GM10266 (cell line): ENCODE measurements around the gene ARHGEF10L.

ENCODE experiments used
- DNase-seq: peaks from one replicate; pipeline ENCODE4 v3.0.0; 2012; ENCODE audit errors: extremely low spot score
- TF ChIP-seq, protein P1 (sequence below): IDR thresholded peaks from 2 replicates; pipeline ENCODE4 v1.5.1; 2012; ENCODE audit warnings: mild to moderate bottlenecking, low read depth; ENCODE audit not compliant: control insufficient read depth, insufficient read depth; ENCODE audit errors: missing control alignments

Gene ARHGEF10L

GRCh38 chr1:17563494-17564281 lies 24.2 kb downstream of the ARHGEF10L start:
- DNase-seq, result no peak
- TF ChIP-seq, protein P1, sequence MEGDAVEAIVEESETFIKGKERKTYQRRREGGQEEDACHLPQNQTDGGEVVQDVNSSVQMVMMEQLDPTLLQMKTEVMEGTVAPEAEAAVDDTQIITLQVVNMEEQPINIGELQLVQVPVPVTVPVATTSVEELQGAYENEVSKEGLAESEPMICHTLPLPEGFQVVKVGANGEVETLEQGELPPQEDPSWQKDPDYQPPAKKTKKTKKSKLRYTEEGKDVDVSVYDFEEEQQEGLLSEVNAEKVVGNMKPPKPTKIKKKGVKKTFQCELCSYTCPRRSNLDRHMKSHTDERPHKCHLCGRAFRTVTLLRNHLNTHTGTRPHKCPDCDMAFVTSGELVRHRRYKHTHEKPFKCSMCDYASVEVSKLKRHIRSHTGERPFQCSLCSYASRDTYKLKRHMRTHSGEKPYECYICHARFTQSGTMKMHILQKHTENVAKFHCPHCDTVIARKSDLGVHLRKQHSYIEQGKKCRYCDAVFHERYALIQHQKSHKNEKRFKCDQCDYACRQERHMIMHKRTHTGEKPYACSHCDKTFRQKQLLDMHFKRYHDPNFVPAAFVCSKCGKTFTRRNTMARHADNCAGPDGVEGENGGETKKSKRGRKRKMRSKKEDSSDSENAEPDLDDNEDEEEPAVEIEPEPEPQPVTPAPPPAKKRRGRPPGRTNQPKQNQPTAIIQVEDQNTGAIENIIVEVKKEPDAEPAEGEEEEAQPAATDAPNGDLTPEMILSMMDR, result no peak

- DNase-seq, result no peak
- TF ChIP-seq, protein P1, result no peak
Observed at GRCh38 chr1:17564458-17565393, 25.2 kb downstream of the ARHGEF10L start.

DNA sequence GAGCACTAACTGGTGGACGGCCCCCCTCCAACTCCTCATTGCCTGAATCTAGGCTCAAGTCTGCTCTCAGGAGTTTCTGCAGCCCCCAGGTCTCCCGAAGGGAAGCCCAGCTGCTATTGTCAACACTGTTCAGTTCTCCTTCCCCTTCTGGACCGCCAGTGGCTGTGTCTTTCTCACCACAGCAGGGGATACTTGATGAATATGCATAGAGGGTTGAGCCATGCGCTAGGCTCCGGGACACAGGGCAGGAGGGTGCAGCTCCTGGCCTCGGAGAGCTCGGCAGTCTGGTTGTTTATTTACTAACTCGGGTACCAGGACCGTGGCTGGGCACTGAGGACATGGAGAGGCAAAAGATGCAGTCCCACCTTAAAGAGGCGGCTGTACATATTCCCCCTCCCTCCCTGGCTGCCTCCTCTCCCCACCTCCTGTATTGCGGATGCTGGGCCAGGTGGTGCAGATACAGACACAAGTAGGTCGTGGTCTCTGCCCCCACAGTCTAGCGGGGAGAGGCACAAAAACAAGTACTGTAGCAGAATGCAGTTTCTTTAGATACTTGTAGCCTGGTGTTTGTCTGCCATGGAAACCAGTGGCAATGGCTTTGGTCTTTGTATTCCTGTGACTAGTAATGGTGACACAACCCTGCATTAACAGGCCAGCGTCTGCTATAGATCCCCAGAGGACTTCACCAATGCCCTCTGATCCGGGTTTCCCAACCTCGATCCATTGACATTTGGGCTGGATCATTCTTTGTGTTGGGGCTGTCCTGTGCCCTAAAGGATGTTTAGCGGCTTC lies 26.2 kb downstream of the ARHGEF10L start:
- TF ChIP-seq, protein P1, result no peak
- DNase-seq, result no peak

DNA sequence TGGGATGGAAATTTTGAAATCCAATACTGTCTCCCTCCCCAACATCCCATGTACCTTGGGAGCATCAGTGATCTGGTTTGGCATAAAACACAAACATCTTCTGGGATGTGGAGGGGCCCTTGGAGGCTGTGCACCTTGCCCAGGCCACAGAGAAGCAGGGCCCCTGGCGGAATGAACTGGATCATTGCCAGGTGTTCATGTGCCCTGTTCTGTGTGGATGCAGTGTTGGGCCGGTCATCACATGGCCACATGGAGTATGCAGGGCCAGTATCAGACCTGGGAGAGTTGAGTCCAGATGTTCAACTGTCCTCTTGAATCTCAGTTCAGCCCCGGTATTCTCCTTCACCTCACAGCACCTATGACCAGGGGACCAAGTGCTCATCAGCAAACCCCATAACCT lies 26.9 kb downstream of the ARHGEF10L start:
- DNase-seq, result no peak
- TF ChIP-seq, protein P1, result no peak

GRCh38 chr1:17566892-17567291 lies 27.4 kb downstream of the ARHGEF10L start:
- DNase-seq, result no peak
- TF ChIP-seq, protein P1, result no peak

DNA sequence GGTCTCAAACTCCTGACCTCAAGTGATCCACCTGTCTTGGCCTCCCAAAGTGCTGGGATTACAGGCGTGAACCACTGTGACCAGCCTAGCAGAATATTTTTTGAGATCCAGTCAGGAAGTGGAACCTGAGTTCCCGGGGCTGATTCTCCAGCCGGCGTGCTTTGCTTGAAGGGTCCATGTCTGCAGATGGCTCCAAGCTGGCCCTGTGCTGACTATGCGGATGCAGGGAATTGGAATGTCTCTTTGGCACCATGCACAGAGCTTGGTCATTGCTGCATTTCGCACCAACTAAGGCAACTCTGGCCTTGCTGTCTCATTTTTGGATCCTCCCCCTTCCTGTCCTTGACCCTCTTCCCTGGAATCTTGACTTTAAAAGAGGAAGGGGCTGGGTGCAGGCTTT lies 28.1 kb downstream of the ARHGEF10L start:
- no peak for DNase-seq
- TF ChIP-seq, protein P1, result no peak
